GM19238 (cell line): ENCODE results near the gene SLC10A4.

ENCODE experiments used
- DNase-seq: peaks from one replicate; pipeline ENCODE4 v3.0.0; 2011; ENCODE audit warnings: low spot score; ENCODE audit not compliant: insufficient read length

SLC10A4 gene

GRCh38 chr4:48489683-48490011 is 6.5 kb downstream of the SLC10A4 start:
- DNase-seq = no peak

- DNase-seq = no peak
Observed at GRCh38 chr4:48490012-48490679, 7.0 kb downstream of the SLC10A4 start, which contains the start of gene ZAR1. ZAR1 (plus strand) TSS chr4:48490252; CDS start chr4:48490292, 40 bp downstream.

- DNase-seq = no peak
Observed at GRCh38 chr4:48490680-48491513, 7.8 kb downstream of the SLC10A4 start.

DNA sequence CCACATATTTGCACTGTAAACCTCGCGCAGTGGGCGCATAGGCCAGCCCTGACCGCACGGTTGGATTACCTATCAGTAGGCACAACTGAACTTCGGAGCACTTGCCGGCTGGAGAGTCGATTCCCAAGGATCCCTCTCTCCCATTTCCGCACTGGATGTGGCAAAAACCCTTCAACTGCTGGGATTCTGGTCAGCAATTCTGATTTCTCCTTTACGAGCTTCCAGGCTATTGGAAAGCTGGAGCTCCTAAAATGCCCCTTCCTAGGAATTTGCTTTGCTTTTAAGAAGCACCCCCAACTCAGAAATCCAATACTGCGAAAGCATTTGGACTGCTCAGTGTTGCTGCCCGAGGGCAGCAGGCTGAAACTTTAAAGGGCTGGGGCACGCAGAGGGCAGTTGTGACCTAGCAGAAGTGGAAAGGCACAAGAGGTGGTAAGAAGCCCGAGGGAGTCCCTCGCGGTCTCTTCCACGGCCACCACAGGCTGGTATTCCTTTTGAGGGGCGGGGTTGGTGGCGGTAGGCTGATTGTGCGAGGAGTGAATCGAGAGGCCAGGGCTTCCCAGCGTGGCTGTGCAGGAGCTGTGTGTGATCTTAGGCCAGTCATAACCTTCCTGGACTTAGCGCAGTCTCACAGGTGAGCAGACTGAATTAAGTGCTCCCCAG is 8.5 kb downstream of the SLC10A4 start:
- no peak for DNase-seq

DNA sequence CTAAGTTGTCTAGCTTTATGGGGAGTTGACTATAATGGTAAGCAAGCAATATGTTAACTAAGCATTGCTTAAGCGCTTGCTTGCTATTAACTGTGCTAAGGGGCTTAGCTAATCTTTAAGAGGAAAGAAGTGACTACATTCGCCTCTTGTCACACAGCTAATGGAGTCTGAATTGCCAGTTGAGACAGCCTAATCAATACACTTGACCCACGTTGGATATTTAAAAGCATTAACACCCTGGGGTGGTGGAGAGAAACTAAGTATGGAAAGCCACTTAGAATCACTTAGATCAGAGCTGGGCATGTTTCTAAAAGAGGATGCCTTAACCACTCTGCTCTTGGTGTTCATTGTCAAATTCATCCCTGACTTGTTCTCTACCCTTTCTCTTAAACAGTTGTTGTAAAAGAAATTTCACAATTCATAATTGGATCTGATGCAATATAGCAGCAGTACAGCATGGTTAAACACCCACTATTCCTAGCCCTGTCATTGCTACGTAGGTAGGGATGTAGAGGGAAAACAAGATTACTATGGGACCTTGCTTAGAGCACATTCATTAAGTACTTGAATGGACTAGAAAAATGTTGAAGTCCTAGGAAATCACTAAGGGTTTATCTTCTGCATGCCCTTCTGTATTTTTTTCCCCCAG is 10.4 kb downstream of the SLC10A4 start:
- DNase-seq = no peak

- no peak for DNase-seq
Observed at GRCh38 chr4:48495941-48496340, 12.8 kb downstream of the SLC10A4 start.

- no peak for DNase-seq
Observed at GRCh38 chr4:48498895-48499294, 15.8 kb downstream of the SLC10A4 start.

DNA sequence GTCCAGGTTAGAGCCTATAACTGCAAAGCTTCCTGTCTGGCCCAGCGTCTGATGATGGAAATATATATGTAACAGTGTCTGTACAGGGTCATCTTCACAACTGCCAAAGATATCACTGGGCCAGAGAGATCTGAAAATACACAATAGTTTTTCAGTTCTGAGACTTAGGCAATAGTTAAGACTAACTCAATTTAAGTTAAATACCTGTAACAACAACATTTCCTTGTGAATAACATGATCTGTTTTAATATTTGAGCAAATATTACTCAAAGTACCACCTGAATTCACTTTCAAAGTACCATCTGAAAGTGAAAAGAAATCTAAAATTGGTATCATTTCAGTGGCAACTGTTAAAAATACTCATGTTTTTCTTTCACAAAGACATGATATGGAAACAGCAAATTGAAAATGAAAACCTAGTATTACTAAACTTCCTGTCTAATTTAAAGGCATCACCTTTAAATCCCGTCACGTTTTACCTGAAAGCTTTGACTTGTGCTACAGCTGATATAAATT is 16.5 kb downstream of the SLC10A4 start:
- no peak for DNase-seq

DNA sequence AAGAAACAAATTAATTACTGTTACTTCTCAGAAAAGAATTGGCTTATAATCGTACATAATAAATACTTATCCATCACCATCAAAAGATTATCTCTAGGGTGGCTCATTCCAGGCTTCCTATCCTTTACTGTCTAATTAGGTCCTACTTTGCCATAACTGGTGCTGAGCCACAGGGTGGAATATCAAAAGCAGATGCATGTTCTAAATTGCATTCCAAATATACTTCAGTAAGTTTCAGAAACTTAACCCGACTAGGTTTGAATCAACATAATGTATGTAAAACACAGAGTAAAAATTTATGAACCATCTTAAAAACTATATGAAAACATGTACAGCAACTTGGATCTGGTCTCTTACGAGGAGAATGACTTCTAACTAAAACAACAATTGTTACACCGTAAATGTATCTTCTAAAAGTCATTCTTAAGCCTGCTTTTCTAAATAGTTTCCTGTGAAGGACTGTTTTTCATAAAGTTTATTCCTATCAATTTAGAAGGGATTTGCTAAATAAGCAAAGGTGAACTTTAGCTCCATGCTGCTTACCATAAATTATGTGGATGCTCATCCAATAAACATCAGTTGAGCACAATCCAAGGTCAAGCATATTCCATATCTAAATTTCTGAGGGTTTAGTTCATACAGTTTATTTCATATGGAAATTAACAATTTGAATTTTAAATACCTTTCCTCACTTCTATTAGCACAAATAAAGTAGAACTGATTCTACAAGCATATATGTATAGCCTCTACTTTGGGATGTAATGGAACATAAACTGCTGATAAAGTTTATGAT is 20.3 kb downstream of the SLC10A4 start:
- DNase-seq = no peak

DNA sequence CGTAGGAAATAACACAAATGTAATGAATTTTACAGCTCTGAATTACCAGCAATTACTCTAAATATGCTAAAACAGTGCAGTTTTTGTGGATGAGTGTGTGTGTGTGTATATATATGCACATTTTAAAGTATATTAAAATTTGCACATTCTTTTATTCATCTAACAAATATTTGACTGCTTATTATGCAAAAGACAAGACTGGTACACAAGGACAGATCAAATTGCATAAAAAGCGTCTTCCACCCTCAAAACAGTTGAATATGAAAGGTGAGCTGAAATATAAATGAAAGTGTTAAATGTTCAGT is 20.8 kb downstream of the SLC10A4 start:
- no peak for DNase-seq

DNA sequence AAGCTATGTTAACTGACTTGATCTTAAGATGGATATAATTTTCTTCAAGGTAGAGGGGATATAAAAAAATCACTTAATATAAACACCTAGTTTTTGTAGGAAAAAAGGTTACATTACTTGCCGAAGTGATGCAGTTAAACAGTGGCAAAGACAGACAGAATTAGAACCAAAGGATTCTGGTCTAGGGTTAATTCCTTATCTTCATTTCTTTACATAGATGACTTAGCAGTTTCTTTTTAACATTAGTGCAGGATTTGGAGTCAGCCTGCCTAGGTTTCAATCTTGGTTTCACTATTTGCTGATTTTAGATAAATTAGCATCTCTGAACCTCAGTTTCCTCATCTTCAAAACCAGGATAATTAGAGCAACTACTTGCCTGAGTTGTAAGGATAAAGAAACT is 21.2 kb downstream of the SLC10A4 start:
- DNase-seq = no peak

DNA sequence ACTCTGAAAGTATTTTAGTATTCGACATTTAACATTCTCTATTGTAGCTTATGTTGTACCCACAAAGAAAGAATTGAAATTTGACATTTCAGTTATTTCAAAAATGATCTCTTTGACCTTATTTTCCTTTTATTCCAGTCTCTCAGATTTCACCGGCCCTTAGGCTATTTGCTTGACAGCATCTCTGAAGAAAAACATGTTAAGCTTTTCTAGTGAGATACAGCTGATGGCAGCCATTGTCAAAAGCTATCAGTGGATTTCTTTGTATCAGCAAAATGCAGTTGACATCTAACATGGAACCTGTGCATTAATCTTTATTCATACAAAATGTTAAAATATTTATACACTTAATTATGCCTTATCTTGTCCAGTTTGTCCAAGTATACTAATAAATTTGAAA is 23.6 kb downstream of the SLC10A4 start:
- no peak for DNase-seq

DNA sequence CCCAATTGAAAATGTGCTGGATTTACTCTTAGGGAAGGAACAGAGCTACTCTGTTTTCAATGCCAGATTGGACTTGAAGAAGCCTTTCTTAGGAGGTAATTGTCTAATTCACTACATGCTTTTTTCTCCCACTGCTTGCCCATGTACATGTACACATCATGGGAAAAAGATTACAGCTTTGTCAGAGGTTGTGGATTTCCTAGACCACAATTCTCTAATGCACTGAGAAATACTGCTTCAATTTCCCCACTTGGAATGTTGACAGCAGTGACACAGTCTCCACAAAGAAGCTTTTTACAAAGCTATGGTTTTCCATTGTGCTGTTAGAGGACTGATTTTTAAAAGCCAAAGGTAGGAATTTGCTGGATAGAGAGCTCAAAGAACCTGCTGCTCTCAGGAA is 26.4 kb downstream of the SLC10A4 start:
- DNase-seq = no peak

DNA sequence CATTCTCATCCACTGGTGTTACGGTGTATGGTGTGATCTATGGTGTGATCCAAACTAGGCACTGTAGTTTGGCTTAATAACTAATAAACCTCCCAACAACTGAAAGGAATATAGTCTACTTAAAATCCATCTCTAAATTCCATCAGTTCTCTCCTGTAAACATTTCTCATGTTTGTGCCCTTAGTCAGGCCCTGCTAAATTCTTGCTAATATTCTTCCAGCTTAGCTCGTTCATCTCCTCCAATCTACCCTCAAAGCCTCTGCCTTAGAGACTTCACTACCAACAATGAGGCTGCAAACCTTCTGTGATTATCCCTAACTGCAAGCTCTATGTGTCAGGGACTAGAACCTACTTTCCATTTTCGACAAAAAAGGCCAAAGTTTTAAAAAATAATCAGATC is 35.0 kb downstream of the SLC10A4 start:
- no peak for DNase-seq

GRCh38 chr4:48526406-48526805 is 43.3 kb downstream of the SLC10A4 start:
- no peak for DNase-seq

DNA sequence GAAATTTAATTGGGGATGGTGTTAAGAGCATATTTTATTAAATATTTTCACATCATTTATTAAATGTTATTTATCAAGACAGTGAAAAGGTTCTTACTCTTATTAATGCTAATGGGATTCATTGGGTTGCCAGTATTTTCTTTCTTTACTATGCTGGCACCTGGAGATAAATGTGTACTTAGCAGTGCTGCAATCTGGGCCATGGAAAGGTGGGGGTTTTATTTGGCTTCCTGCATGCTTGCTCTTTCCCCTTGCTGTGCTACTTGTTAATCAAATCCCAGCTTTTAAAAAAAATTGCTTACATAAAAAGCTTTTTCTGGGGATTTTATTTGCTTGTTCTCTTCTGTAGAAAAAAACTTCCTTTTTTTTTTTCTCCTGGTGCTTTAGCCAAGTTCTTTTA is 55.2 kb downstream of the SLC10A4 start:
- no peak for DNase-seq
